Measurements from ENCODE around the gene BTBD8. TPM values are rescaled to one million over a fixed set of nuclear protein-coding genes. Genes with fewer than 3 reads are reported as not detected.

Gene BTBD8
- total RNA-seq (2022; extraction: Qiagen RNA extraction) = 0.47 to 0.82 TPM (median 0.58 TPM) in 5 replicates

DNA sequence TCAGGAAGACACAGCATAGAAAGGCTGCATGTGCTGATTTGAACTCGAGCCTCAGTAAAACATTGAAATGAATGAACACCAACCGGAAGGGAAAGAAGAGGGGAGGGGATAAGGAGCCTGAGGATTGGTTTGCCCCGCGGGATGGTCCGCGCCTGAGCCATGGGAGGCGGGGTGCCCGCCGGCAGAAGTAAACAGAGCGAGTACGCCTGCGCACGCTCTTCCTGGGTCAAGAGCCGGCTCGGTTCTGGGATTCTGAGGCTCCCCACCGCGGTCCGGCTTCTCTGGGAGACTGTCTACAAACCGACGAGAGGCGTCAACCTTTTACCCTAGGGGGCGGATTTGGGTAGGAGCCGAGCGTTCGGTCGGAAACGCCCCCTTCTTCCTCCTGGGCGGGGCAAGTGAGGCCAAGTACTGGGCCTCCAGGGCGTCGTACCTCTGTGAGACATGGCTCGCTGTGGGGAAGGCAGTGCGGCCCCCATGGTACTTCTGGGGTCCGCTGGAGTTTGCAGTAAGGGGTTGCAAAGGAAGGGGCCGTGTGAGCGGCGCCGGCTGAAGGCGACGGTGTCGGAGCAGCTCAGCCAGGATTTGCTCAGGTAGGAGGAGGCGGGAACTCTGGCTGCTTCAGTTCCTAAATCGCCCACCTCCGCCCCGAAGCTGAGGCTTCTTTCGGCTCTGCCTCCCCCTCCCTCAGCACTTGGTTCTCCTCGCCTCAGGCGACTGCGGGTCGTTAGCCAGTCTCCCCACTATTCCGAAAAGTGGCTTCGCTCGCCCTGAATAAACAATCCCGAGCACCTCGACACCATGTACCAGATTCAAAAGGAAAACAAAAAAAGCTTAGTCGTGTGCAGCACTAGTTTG, at the start of gene BTBD8:
Gene BTBD8 (plus strand): TSS at position 218 of the 858 bp plus-strand sequence. CDS start 227 bp downstream, at position 445.

DNA sequence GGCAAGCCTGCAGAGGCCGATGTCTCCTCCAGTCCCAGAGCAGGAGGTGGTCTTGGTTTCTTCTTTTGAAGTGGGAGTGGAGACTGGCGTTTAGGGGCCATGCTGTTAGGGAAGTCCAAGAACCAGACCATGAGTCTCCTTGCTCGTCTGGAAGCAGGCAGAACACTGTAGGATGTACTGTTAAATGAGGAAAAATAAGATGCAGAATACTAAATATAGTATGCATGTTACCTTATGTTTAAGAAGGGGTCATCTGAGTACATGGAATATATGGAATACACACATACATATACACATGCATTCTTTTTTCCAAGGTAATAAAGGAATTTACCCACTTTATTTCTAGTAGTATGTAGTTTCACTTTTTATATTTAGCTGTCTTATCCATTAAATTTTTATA, 4.8 kb upstream of the BTBD8 start, which contains the start of gene SETSIP:
Gene SETSIP (minus strand): TSS at position 101 of the 400 bp plus-strand sequence. CDS start 0 bp downstream, at position 101.

DNA sequence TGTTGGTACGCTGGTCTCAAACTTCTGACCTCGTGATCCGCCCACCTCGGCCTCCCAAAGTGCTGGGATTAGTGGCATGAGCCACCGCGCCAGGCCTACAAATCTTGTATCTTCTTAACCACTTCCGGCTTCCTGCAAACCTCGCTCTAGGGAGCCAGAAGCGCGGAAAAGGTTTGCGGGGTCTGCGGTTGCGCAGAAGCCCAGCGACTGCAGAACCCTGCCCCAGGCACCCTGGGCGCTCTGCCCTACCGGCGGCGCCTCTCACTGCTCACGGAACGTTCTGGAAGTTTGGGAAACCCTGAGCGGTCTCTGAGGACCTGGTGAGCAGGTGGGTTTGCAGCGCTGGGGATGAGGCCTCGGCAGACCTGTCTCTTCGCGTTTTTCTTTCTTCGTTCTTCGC, 137.6 kb downstream of the BTBD8 start, which contains the start of gene C1orf146:
Gene C1orf146 (plus strand): TSS at position 195 of the 400 bp plus-strand sequence. CDS start 13,506 bp downstream, outside the sequence.

Other genes starting within 250 kb of the BTBD8 start
- gene TGFBR3, start 194.2 kb upstream of the BTBD8 start, total RNA-seq (2022; extraction: Qiagen RNA extraction) = 4.8 to 6.1 TPM (median 4.9 TPM) in 5 replicates
- gene BRDT, start 130.9 kb upstream of the BTBD8 start, total RNA-seq (2022; extraction: Qiagen RNA extraction) = not detected in 5 replicates
- gene EPHX4, start 50.4 kb upstream of the BTBD8 start, total RNA-seq (2022; extraction: Qiagen RNA extraction) = 0.54 to 0.78 TPM (median 0.58 TPM) in 5 replicates
- gene SETSIP, start 4.9 kb upstream of the BTBD8 start, total RNA-seq (2022; extraction: Qiagen RNA extraction) = 0.22 TPM in 1 of 5 replicates, not detected in the others
- gene C1orf146, start 137.6 kb downstream of the BTBD8 start, total RNA-seq (2022; extraction: Qiagen RNA extraction) = not detected in 5 replicates
- 6.2 to 8.7 TPM (median 7.0 TPM) in 5 replicates for gene GLMN, start 218.6 kb downstream of the BTBD8 start, total RNA-seq (2022; extraction: Qiagen RNA extraction)
- gene RPAP2, start 218.7 kb downstream of the BTBD8 start, total RNA-seq (2022; extraction: Qiagen RNA extraction) = 8.2 to 11.0 TPM (median 9.8 TPM) in 5 replicates